ENCODE measurements around the gene ID4.

GRCh38 chr6:19879663-19880062, 42.5 kb downstream of the ID4 start:
- TF ChIP-seq CTCF (IDR thresholded peaks at IDR 0.05) (no peak), POLR2A (IDR thresholded peaks at IDR 0.05) (no peak)

Data from uterus (tissue), 2 donors.